PFSK-1 (cell line): ENCODE measurements around the gene BEND5.

Source experiments
- FOXP2 ChIP-seq: optimal IDR thresholded peaks from 2 replicates; pipeline ENCODE3; 2011; ENCODE audit warnings: borderline replicate concordance, control low read depth, inconsistent platforms; ENCODE audit not compliant: insufficient read depth; ENCODE audit errors: extremely low read length, extremely low read depth
- POLR2AphosphoS5 ChIP-seq: IDR thresholded peaks from 2 replicates; pipeline ENCODE4 v1.6.1; 2012; ENCODE audit warnings: low read depth, mild to moderate bottlenecking, control low read depth, low read length, moderate library complexity
- REST ChIP-seq, 2 experiments: IDR thresholded peaks; 2 replicates each; pipeline versions ENCODE4 v1.6.1 to v1.8.0; 2011 to 2012; ENCODE audit warnings: low read depth in 2 of 2, low read length in 2 of 2, control low read depth in 1 of 2, inconsistent platforms in 1 of 2, mild to moderate bottlenecking in 1 of 2, moderate library complexity in 1 of 2; ENCODE audit not compliant: insufficient read depth in 1 of 2
- SIN3A ChIP-seq: IDR thresholded peaks from 2 replicates; pipeline ENCODE4 v1.6.1; 2012; ENCODE audit warnings: mild to moderate bottlenecking, low read length, moderate library complexity, borderline replicate concordance; ENCODE audit not compliant: insufficient read depth
- TAF1 ChIP-seq: IDR thresholded peaks from 2 replicates; pipeline ENCODE4 v1.6.1; 2012; ENCODE audit warnings: low read length, control low read depth, borderline replicate concordance; ENCODE audit not compliant: insufficient read depth

GRCh38 chr1:48704736-48705135 lies 72.0 kb downstream of the BEND5 start:
- no peak for TF ChIP-seq POLR2AphosphoS5
- no peak for TF ChIP-seq REST (IDR thresholded peaks at IDR 0.05; ENCODE audit: insufficient read depth in 1 of 2, low read depth in 2 of 2, low read length in 2 of 2)
- no peak for TF ChIP-seq SIN3A
- TF ChIP-seq TAF1: no peak
- TF ChIP-seq FOXP2: no peak
